GM23338 (cell line): ENCODE measurements around the gene EYA4. TPM values are rescaled to one million over a fixed set of nuclear protein-coding genes. Genes with fewer than 3 reads are reported as not detected.

Experiments used
- ATAC-seq: fragments of 200-7000 bp; cut with Tn5 transposase; 3 replicates; pipeline ENCODE4 v1.9.1; 2020
- DNase-seq: peaks from one replicate; pipeline ENCODE4 v3.0.0-alpha.2; 2015; ENCODE audit warnings: low spot score
- H2AFZ ChIP-seq: fragments of 200-600 bp; sonication (generic); 2 replicates; pipeline ENCODE4 v1.8.0; 2016; ENCODE audit warnings: antibody characterized with exemption, mild to moderate bottlenecking, moderate library complexity
- H3F3A ChIP-seq: fragments of 200-600 bp; sonication (generic); replicated peaks from 2 replicates; pipeline ENCODE4 v1.8.0; 2017; ENCODE audit warnings: antibody characterized with exemption, mixed run types, low read depth
- H3K27ac ChIP-seq: fragments of 200-600 bp; sonication (generic); 2 replicates; pipeline ENCODE4 v1.6.1; 2016; ENCODE audit warnings: low read depth
- H3K27me3 ChIP-seq: fragments of 200-600 bp; sonication (generic); 2 replicates; pipeline ENCODE4 v1.8.0; 2016; ENCODE audit warnings: mild to moderate bottlenecking, mixed run types, moderate library complexity; ENCODE audit not compliant: insufficient read depth
- H3K36me3 ChIP-seq: fragments of 200-600 bp; sonication (generic); 2 replicates; pipeline ENCODE4 v1.8.0; 2016; ENCODE audit warnings: mild to moderate bottlenecking; ENCODE audit not compliant: insufficient read depth
- H3K4me1 ChIP-seq: fragments of 200-600 bp; sonication (generic); 2 replicates; pipeline ENCODE4 v1.8.0; 2016; ENCODE audit warnings: mild to moderate bottlenecking, moderate library complexity; ENCODE audit not compliant: insufficient read depth
- H3K4me2 ChIP-seq: fragments of 200-600 bp; sonication (generic); 2 replicates; pipeline ENCODE4 v1.7.1; 2017; ENCODE audit warnings: mixed run types
- H3K4me3 ChIP-seq: fragments of 200-600 bp; sonication (generic); 2 replicates; pipeline ENCODE4 v1.6.1; 2016; ENCODE audit warnings: mixed run types
- H3K79me2 ChIP-seq: fragments of 200-600 bp; sonication (generic); replicated peaks from 2 replicates; pipeline ENCODE4 v1.8.0; 2017; ENCODE audit warnings: mild to moderate bottlenecking; ENCODE audit not compliant: insufficient read depth
- H3K9me2 ChIP-seq: fragments of 200-600 bp; sonication (generic); 2 replicates; pipeline ENCODE4 v1.8.0; 2017; ENCODE audit not compliant: insufficient read depth
- H4K20me1 ChIP-seq: fragments of 200-600 bp; sonication (generic); replicated peaks from 2 replicates; pipeline ENCODE4 v1.8.0; 2017; ENCODE audit warnings: mild to moderate bottlenecking; ENCODE audit not compliant: insufficient read depth
- H3K27ac Mint-ChIP-seq: 2 replicates; pipeline ENCODE4 v1.8.0; 2020; ENCODE audit warnings: inconsistent platforms, mild to moderate bottlenecking, moderate library complexity, mixed read lengths
- H3K27me3 Mint-ChIP-seq: 3 replicates; pipeline ENCODE4 v1.8.0; 2022; ENCODE audit warnings: low read depth, mild to moderate bottlenecking, moderate library complexity, mixed read lengths, inconsistent platforms; ENCODE audit not compliant: insufficient read depth, poor library complexity
- H3K36me3 Mint-ChIP-seq: 3 replicates; pipeline ENCODE4 v1.8.0; 2021; ENCODE audit warnings: low read depth, mild to moderate bottlenecking, inconsistent platforms, moderate library complexity, mixed read lengths
- H3K4me1 Mint-ChIP-seq: 3 replicates; pipeline ENCODE4 v1.8.0; 2020; ENCODE audit warnings: mild to moderate bottlenecking, inconsistent platforms, mixed read lengths
- H3K4me3 Mint-ChIP-seq: 3 replicates; pipeline ENCODE4 v1.8.0; 2021; ENCODE audit warnings: moderate library complexity, mild to moderate bottlenecking, inconsistent platforms, mixed read lengths
- H3K9me3 Mint-ChIP-seq: 3 replicates; pipeline ENCODE4 v1.8.0; 2020; ENCODE audit warnings: moderate library complexity, mild to moderate bottlenecking, inconsistent platforms, mixed read lengths
- CREB1 ChIP-seq: fragments of 250-450 bp; sonication (Bioruptor Pico); IDR thresholded peaks from 2 replicates; pipeline ENCODE4 v1.5.0; 2020; ENCODE audit warnings: low read depth, mild to moderate bottlenecking, moderate library complexity
- CTCF ChIP-seq, 2 experiments: fragments of 200-600 bp in 1 of 2; sonication (generic) in 1 of 2; conservative IDR thresholded peaks; 2 replicates each; pipeline versions ENCODE4 v1.5.1 to v1.6.1; 2016 to 2017; ENCODE audit warnings: antibody characterized with exemption in 2 of 2, low read depth in 2 of 2, mild to moderate bottlenecking in 2 of 2, moderate library complexity in 1 of 2
- ETS1 ChIP-seq: IDR thresholded peaks from 2 replicates; pipeline ENCODE4 v1.6.1; 2016; ENCODE audit warnings: antibody characterized with exemption
- EZH2 ChIP-seq: fragments of 200-600 bp; sonication (generic); IDR thresholded peaks from one replicate; pipeline ENCODE4 v1.8.0; 2017; ENCODE audit warnings: antibody characterized with exemption, mild to moderate bottlenecking, low read depth; ENCODE audit not compliant: unreplicated experiment
- EZH2phosphoT487 ChIP-seq: fragments of 200-600 bp; sonication (generic); IDR thresholded peaks from one replicate; pipeline ENCODE4 v1.8.1; 2018; ENCODE audit warnings: antibody characterized with exemption; ENCODE audit not compliant: unreplicated experiment
- JUNB ChIP-seq: IDR thresholded peaks from one replicate; pipeline ENCODE4 v1.6.1; 2016; ENCODE audit warnings: antibody characterized with exemption; ENCODE audit not compliant: unreplicated experiment
- NANOG ChIP-seq: IDR thresholded peaks from 2 replicates; pipeline ENCODE4 v1.6.1; 2016; ENCODE audit warnings: antibody characterized with exemption, borderline replicate concordance
- POLR2AphosphoS5 ChIP-seq: IDR thresholded peaks from 2 replicates; pipeline ENCODE4 v1.6.1; 2016; ENCODE audit warnings: antibody characterized with exemption, low read depth
- STAT1 ChIP-seq: IDR thresholded peaks from one replicate; pipeline ENCODE4 v1.6.1; 2016; ENCODE audit warnings: antibody characterized with exemption; ENCODE audit not compliant: unreplicated experiment
- ZNF331 ChIP-seq: fragments of 250-450 bp; sonication (Bioruptor Pico); IDR thresholded peaks from 2 replicates; pipeline ENCODE4 v1.5.0; 2020; ENCODE audit warnings: low read depth, mild to moderate bottlenecking, moderate library complexity
- polyA plus RNA-seq: library from polyadenylated mRNA; unstranded; fragments of >200 nt; fragmentation: Nextera tagmentation; extraction: Ambion mirVana; gene quantifications from 2 replicates; pipeline ENCODE4 v1.2.1, GENCODE V29; 2016
- total RNA-seq: library from RNA; depleted of rRNA; stranded (reverse); fragments of >200 nt; shearing (Covaris generic); gene quantifications from 2 replicates; pipeline ENCODE4 v1.2.3, GENCODE V29; 2014
- TF ChIP-seq, protein P1 (sequence below): IDR thresholded peaks from one replicate; pipeline ENCODE4 v1.6.1; 2018; ENCODE audit warnings: antibody characterized with exemption; ENCODE audit not compliant: unreplicated experiment
- TF ChIP-seq, protein P2 (sequence below): fragments of 250-450 bp; sonication (Bioruptor Pico); IDR thresholded peaks from 2 replicates; pipeline ENCODE4 v1.5.0; 2020; ENCODE audit warnings: mild to moderate bottlenecking, moderate library complexity

The EYA4 gene
- total and polyA plus RNA-seq, 2 experiments from 2014 or later = 0.05 to 0.21 TPM

GRCh38 chr6:133288662-133289061, 47.5 kb downstream of the EYA4 start (continued):
- no peak for TF ChIP-seq ZNF331 (CRISPR knock-in tag)
- TF ChIP-seq STAT1 = no peak
- no peak for TF ChIP-seq NANOG
- no peak for TF ChIP-seq CTCF (conservative IDR thresholded peaks at IDR 0.05; ENCODE audit: low read depth in 2 of 2)
- no peak for TF ChIP-seq EZH2
- no peak for TF ChIP-seq POLR2AphosphoS5

GRCh38 chr6:133289733-133290306, 48.7 kb downstream of the EYA4 start:
- Histone ChIP-seq H3K4me1 (no peaks in the 10 kb centered on the region), H3K27me3 (no peaks in the 10 kb centered on the region), H3K4me2 (no peak overlapping the region), H3K36me3 (no peaks in the 10 kb centered on the region), H3K79me2 (no peaks in the 10 kb centered on the region), H3K27ac (no peak overlapping the region), H3K4me3 (no peak overlapping the region), H4K20me1 (no peaks in the 10 kb centered on the region), H2AFZ (peak overlapping the region; percentile 70; the same call in 1 of the 2 replicates), H3F3A (no peaks in the 10 kb centered on the region), H3K9me2 (no peaks in the 10 kb centered on the region)
- Mint-ChIP-seq H3K4me3 (no peak overlapping the region), H3K9me3 (no peaks in the 10 kb centered on the region), H3K27ac (no peak overlapping the region), H3K27me3 (peaks cover 1% of the 10 kb centered on the region), H3K36me3 (no peaks in the 10 kb centered on the region), H3K4me1 (no peaks in the 10 kb centered on the region)
- ATAC-seq (no peak), DNase-seq (no peak)
- TF ChIP-seq ETS1 = no peak
- no peak for TF ChIP-seq STAT1
- TF ChIP-seq POLR2AphosphoS5 = no peak
- TF ChIP-seq EZH2phosphoT487 = no peak
- TF ChIP-seq, protein P1, sequence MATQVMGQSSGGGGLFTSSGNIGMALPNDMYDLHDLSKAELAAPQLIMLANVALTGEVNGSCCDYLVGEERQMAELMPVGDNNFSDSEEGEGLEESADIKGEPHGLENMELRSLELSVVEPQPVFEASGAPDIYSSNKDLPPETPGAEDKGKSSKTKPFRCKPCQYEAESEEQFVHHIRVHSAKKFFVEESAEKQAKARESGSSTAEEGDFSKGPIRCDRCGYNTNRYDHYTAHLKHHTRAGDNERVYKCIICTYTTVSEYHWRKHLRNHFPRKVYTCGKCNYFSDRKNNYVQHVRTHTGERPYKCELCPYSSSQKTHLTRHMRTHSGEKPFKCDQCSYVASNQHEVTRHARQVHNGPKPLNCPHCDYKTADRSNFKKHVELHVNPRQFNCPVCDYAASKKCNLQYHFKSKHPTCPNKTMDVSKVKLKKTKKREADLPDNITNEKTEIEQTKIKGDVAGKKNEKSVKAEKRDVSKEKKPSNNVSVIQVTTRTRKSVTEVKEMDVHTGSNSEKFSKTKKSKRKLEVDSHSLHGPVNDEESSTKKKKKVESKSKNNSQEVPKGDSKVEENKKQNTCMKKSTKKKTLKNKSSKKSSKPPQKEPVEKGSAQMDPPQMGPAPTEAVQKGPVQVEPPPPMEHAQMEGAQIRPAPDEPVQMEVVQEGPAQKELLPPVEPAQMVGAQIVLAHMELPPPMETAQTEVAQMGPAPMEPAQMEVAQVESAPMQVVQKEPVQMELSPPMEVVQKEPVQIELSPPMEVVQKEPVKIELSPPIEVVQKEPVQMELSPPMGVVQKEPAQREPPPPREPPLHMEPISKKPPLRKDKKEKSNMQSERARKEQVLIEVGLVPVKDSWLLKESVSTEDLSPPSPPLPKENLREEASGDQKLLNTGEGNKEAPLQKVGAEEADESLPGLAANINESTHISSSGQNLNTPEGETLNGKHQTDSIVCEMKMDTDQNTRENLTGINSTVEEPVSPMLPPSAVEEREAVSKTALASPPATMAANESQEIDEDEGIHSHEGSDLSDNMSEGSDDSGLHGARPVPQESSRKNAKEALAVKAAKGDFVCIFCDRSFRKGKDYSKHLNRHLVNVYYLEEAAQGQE = no peak
- no peak for TF ChIP-seq ZNF331 (CRISPR knock-in tag)
- TF ChIP-seq CREB1 (CRISPR knock-in tag) = no peak
- TF ChIP-seq JUNB = no peak
- TF ChIP-seq, protein P2, sequence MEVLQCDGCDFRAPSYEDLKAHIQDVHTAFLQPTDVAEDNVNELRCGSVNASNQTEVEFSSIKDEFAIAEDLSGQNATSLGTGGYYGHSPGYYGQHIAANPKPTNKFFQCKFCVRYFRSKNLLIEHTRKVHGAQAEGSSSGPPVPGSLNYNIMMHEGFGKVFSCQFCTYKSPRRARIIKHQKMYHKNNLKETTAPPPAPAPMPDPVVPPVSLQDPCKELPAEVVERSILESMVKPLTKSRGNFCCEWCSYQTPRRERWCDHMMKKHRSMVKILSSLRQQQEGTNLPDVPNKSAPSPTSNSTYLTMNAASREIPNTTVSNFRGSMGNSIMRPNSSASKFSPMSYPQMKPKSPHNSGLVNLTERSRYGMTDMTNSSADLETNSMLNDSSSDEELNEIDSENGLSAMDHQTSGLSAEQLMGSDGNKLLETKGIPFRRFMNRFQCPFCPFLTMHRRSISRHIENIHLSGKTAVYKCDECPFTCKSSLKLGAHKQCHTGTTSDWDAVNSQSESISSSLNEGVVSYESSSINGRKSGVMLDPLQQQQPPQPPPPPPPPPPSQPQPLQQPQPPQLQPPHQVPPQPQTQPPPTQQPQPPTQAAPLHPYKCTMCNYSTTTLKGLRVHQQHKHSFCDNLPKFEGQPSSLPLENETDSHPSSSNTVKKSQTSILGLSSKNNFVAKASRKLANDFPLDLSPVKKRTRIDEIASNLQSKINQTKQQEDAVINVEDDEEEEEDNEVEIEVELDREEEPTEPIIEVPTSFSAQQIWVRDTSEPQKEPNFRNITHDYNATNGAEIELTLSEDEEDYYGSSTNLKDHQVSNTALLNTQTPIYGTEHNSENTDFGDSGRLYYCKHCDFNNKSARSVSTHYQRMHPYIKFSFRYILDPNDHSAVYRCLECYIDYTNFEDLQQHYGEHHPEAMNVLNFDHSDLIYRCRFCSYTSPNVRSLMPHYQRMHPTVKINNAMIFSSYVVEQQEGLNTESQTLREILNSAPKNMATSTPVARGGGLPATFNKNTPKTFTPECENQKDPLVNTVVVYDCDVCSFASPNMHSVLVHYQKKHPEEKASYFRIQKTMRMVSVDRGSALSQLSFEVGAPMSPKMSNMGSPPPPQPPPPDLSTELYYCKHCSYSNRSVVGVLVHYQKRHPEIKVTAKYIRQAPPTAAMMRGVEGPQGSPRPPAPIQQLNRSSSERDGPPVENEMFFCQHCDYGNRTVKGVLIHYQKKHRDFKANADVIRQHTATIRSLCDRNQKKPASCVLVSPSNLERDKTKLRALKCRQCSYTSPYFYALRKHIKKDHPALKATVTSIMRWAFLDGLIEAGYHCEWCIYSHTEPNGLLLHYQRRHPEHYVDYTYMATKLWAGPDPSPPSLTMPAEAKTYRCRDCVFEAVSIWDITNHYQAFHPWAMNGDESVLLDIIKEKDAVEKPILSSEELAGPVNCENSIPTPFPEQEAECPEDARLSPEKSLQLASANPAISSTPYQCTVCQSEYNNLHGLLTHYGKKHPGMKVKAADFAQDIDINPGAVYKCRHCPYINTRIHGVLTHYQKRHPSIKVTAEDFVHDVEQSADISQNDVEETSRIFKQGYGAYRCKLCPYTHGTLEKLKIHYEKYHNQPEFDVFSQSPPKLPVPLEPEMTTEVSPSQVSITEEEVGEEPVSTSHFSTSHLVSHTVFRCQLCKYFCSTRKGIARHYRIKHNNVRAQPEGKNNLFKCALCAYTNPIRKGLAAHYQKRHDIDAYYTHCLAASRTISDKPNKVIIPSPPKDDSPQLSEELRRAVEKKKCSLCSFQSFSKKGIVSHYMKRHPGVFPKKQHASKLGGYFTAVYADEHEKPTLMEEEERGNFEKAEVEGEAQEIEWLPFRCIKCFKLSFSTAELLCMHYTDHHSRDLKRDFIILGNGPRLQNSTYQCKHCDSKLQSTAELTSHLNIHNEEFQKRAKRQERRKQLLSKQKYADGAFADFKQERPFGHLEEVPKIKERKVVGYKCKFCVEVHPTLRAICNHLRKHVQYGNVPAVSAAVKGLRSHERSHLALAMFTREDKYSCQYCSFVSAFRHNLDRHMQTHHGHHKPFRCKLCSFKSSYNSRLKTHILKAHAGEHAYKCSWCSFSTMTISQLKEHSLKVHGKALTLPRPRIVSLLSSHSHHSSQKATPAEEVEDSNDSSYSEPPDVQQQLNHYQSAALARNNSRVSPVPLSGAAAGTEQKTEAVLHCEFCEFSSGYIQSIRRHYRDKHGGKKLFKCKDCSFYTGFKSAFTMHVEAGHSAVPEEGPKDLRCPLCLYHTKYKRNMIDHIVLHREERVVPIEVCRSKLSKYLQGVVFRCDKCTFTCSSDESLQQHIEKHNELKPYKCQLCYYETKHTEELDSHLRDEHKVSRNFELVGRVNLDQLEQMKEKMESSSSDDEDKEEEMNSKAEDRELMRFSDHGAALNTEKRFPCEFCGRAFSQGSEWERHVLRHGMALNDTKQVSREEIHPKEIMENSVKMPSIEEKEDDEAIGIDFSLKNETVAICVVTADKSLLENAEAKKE (CRISPR knock-in tag) = no peak
